GM18502 (cell line): ENCODE data around the gene TCEA2.

Experiments used
- ATAC-seq: cut with Tn5 transposase; IDR thresholded peaks from one replicate; pipeline ENCODE4 v1.9.1; 2021; ENCODE audit warnings: mild to moderate bottlenecking; ENCODE audit not compliant: unreplicated experiment, poor library complexity

TCEA2 gene

GRCh38 chr20:64119301-64119680, 56.3 kb downstream of the TCEA2 start:
- no peak for ATAC-seq

- ATAC-seq: no peak
These were observed 56.8 kb downstream of the TCEA2 start for GRCh38 chr20:64119681-64120341.

- no peak for ATAC-seq
These were observed 58.6 kb downstream of the TCEA2 start for GRCh38 chr20:64121586-64121985.
